Smooth muscle cell (in vitro differentiated cells): ENCODE data around the gene HDAC4. TPM values are rescaled to one million over a fixed set of nuclear protein-coding genes. Genes with fewer than 3 reads are reported as not detected.

ENCODE experiments used
- DNase-seq: peaks from one replicate; lab custom pipeline; 2025; ENCODE audit not compliant: unreplicated experiment; lab: John Stamatoyannopoulos, UW
- H2AFZ ChIP-seq: fragments of 200-600 bp; sonication (generic); 2 replicates; pipeline ENCODE4 v1.6.0; 2016; ENCODE audit warnings: antibody characterized with exemption, low read depth, mild to moderate bottlenecking
- H3F3A ChIP-seq: fragments of 200-600 bp; sonication (generic); 2 replicates; pipeline ENCODE4 v1.6.0; 2017; ENCODE audit warnings: antibody characterized with exemption, low read depth
- H3K27ac ChIP-seq: fragments of 200-600 bp; sonication (generic); 2 replicates; pipeline ENCODE4 v1.5.1; 2016; ENCODE audit warnings: low read depth, mild to moderate bottlenecking
- H3K27me3 ChIP-seq: fragments of 200-600 bp; sonication (generic); 2 replicates; pipeline ENCODE4 v1.6.1; 2016; ENCODE audit warnings: low read depth, mild to moderate bottlenecking
- H3K36me3 ChIP-seq: fragments of 200-600 bp; sonication (generic); 2 replicates; pipeline ENCODE4 v1.5.1; 2016; ENCODE audit warnings: low read depth
- H3K4me1 ChIP-seq: fragments of 200-600 bp; sonication (generic); 2 replicates; pipeline ENCODE4 v1.5.1; 2016; ENCODE audit warnings: low read depth
- H3K4me2 ChIP-seq: fragments of 200-600 bp; sonication (generic); 2 replicates; pipeline ENCODE4 v1.6.0; 2016; ENCODE audit warnings: mild to moderate bottlenecking
- H3K4me3 ChIP-seq: fragments of 200-600 bp; sonication (generic); 2 replicates; pipeline ENCODE4 v1.5.1; 2016; ENCODE audit warnings: mild to moderate bottlenecking
- H3K79me2 ChIP-seq: fragments of 200-600 bp; sonication (generic); 2 replicates; pipeline ENCODE4 v1.6.0; 2016; ENCODE audit warnings: low read depth, mild to moderate bottlenecking
- H3K9ac ChIP-seq: fragments of 200-600 bp; sonication (generic); 2 replicates; pipeline ENCODE4 v1.6.0; 2016; ENCODE audit warnings: low read depth
- H3K9me3 ChIP-seq: fragments of 200-600 bp; sonication (generic); replicated peaks from 2 replicates; pipeline ENCODE4 v1.5.1; 2016; ENCODE audit warnings: low read depth
- H4K20me1 ChIP-seq: fragments of 200-600 bp; sonication (generic); 2 replicates; pipeline ENCODE4 v1.6.0; 2016; ENCODE audit warnings: low read depth
- WGBS: methylation state at CpG from one replicate; pipeline ENCODE4 v1.1.7; 2016; ENCODE audit warnings: low lambda C conversion rate; 5-methylcytosine and 5-hydroxymethylcytosine counted together
- polyA plus RNA-seq: library from polyadenylated mRNA; unstranded; fragments of >200 nt; fragmentation: Nextera tagmentation; extraction: Ambion mirVana; gene quantifications from 2 replicates; pipeline ENCODE4 v1.2.1, GENCODE V29; 2016
- total RNA-seq: library from RNA; depleted of rRNA; stranded (reverse); fragments of >200 nt; gene quantifications from 2 replicates; pipeline ENCODE4 v1.2.3, GENCODE V29; 2014
- TF ChIP-seq, protein P1 (sequence below): fragments of 200-600 bp; sonication (generic); IDR thresholded peaks from 2 replicates; pipeline ENCODE4 v1.5.1; 2017; ENCODE audit warnings: borderline replicate concordance, mild to moderate bottlenecking, antibody characterized with exemption; ENCODE audit not compliant: insufficient read depth, poor library complexity, severe bottlenecking

The HDAC4 gene
- total and polyA plus RNA-seq, 2 experiments from 2014 or later: 6.2 to 35.7 TPM

DNA sequence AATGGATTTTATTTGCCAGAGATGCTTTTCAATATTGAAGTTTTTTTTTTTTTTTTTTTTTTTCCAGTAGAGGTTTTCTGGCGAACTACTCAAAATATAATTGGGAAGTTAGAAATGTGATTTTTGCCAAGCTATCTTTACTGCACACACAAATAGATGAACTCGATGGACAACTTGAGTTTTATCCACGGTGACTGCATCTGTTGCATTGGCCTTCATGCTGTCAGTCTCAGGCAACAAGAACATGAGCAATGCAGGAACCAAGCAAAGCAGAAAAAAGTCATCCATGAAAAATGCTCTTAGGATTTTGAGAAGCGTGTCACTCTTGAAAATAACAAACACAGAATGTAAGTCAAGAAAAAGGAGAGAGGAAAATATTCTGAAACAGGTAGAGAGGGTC lies 22.7 kb upstream of the HDAC4 start:
- no peak overlapping the region for H2AFZ ChIP-seq
- peaks cover 2% of the 10 kb centered on the region for H3K27me3 ChIP-seq
- H3K9ac ChIP-seq: no peak overlapping the region
- no peaks in the 10 kb centered on the region for H4K20me1 ChIP-seq
- no peaks in the 10 kb centered on the region for H3K79me2 ChIP-seq
- H3K9me3 ChIP-seq: no peaks in the 10 kb centered on the region
- WGBS: 95% methylated on average over 4 of the region's 4 CpGs
- H3K4me3 ChIP-seq: no peak overlapping the region
- no peaks in the 10 kb centered on the region for H3K4me1 ChIP-seq
- no peaks in the 10 kb centered on the region for H3F3A ChIP-seq
- no peak overlapping the region for H3K27ac ChIP-seq
- DNase-seq: no peak
- TF ChIP-seq, protein P1, sequence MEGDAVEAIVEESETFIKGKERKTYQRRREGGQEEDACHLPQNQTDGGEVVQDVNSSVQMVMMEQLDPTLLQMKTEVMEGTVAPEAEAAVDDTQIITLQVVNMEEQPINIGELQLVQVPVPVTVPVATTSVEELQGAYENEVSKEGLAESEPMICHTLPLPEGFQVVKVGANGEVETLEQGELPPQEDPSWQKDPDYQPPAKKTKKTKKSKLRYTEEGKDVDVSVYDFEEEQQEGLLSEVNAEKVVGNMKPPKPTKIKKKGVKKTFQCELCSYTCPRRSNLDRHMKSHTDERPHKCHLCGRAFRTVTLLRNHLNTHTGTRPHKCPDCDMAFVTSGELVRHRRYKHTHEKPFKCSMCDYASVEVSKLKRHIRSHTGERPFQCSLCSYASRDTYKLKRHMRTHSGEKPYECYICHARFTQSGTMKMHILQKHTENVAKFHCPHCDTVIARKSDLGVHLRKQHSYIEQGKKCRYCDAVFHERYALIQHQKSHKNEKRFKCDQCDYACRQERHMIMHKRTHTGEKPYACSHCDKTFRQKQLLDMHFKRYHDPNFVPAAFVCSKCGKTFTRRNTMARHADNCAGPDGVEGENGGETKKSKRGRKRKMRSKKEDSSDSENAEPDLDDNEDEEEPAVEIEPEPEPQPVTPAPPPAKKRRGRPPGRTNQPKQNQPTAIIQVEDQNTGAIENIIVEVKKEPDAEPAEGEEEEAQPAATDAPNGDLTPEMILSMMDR: no peak
- no peaks in the 10 kb centered on the region for H3K36me3 ChIP-seq
- H3K4me2 ChIP-seq: no peak overlapping the region

DNA sequence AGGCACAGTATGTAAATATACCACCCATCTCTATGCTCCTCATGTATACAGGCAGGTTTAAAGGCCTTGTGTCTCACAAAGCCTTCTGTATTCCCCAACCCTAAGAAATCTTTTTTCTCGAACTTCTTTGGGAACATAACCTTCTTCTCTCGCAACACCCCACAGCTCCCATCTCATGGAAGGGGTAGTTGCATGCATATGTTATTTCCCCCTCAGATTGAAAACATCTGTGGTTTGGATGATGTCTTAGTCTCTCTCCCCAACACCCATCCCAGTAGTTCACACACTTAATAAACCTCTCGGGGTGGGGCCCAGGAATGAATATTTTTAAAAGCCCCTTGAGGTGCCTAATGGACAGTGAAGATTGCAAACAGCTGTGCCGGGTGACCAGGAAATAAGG lies 21.0 kb upstream of the HDAC4 start:
- no peak overlapping the region for H3K27ac ChIP-seq

GRCh38 chr2:239420082-239420481 lies 19.3 kb upstream of the HDAC4 start:
- no peaks in the 10 kb centered on the region for H3K4me1 ChIP-seq
- H3K9ac ChIP-seq: no peak overlapping the region
- H3K4me2 ChIP-seq: no peak overlapping the region
- 85% methylated on average over 12 of the region's 12 CpGs for WGBS
- TF ChIP-seq, protein P1: no peak
- no peak overlapping the region for H3K4me3 ChIP-seq
- H3K9me3 ChIP-seq: no peaks in the 10 kb centered on the region
- DNase-seq: no peak
- H3F3A ChIP-seq: no peaks in the 10 kb centered on the region
- no peak overlapping the region for H3K27ac ChIP-seq
- H3K36me3 ChIP-seq: no peaks in the 10 kb centered on the region
- no peaks in the 10 kb centered on the region for H4K20me1 ChIP-seq
- no peak overlapping the region for H2AFZ ChIP-seq
- H3K79me2 ChIP-seq: no peaks in the 10 kb centered on the region
- peaks cover 3% of the 10 kb centered on the region for H3K27me3 ChIP-seq

More for the DNA sequence above, 21.0 kb upstream of the HDAC4 start:
- Histone ChIP-seq H4K20me1 (no peaks in the 10 kb centered on the region), H3F3A (no peaks in the 10 kb centered on the region), H3K4me1 (no peaks in the 10 kb centered on the region), H3K9ac (no peak overlapping the region), H3K4me2 (no peak overlapping the region), H3K4me3 (no peak overlapping the region), H3K36me3 (no peaks in the 10 kb centered on the region), H3K9me3 (no peaks in the 10 kb centered on the region), H3K27me3 (peaks cover 3% of the 10 kb centered on the region), H2AFZ (no peak overlapping the region), H3K79me2 (no peaks in the 10 kb centered on the region)
- TF ChIP-seq, protein P1: no peak
- 88% methylated on average over 4 of the region's 4 CpGs for WGBS
- no peak for DNase-seq

- DNase-seq: no peak
- no peaks in the 10 kb centered on the region for H4K20me1 ChIP-seq
- H3K27ac ChIP-seq: no peak overlapping the region
- no peak overlapping the region for H3K4me3 ChIP-seq
- no peaks in the 10 kb centered on the region for H3K9me3 ChIP-seq
- WGBS: 94% methylated on average over 1 of the region's 1 CpG
- H3K27me3 ChIP-seq: peaks cover 3% of the 10 kb centered on the region
- H2AFZ ChIP-seq: no peak overlapping the region
- H3F3A ChIP-seq: no peaks in the 10 kb centered on the region
- no peaks in the 10 kb centered on the region for H3K36me3 ChIP-seq
- H3K9ac ChIP-seq: no peak overlapping the region
- TF ChIP-seq, protein P1: no peak
- H3K4me1 ChIP-seq: no peaks in the 10 kb centered on the region
- H3K79me2 ChIP-seq: no peaks in the 10 kb centered on the region
- no peak overlapping the region for H3K4me2 ChIP-seq
Observed at GRCh38 chr2:239418918-239419317, 18.1 kb upstream of the HDAC4 start.
